Heart right ventricle (tissue), 16 donors: Measurements from ENCODE around the gene SERTAD2. TPM values are rescaled to one million over a fixed set of nuclear protein-coding genes. Genes with fewer than 3 reads are reported as not detected.

Source experiments
- ATAC-seq, 8 donors: fragments of 200-7000 bp; cut with Tn5 transposase; one replicate each; pipeline ENCODE4 v1.9.1; 2020; ENCODE audit warnings: mild to moderate bottlenecking in 8 of 8, moderate library complexity in 8 of 8, moderate number of reproducible peaks in 1 of 8
- DNase-seq, 2 donors: peaks; one replicate each; pipeline ENCODE4 v3.0.0-alpha.2; 2020
- H3K27ac ChIP-seq, 10 donors: fragments of 200-600 bp; sonication (generic) in 2 of 10; one replicate each; pipeline versions ENCODE4 v1.5.0 to v1.8.0; 2020 to 2022; ENCODE audit warnings: mild to moderate bottlenecking in 3 of 10
- H3K27me3 ChIP-seq, 7 donors: fragments of 200-600 bp; one replicate each; pipeline ENCODE4 v1.8.0; 2021 to 2022; ENCODE audit warnings: mild to moderate bottlenecking in 2 of 7
- H3K36me3 ChIP-seq, 9 donors: fragments of 200-600 bp; sonication (generic) in 1 of 9; one replicate each; pipeline versions ENCODE4 v1.5.0 to v1.8.0; 2020 to 2022; ENCODE audit warnings: mild to moderate bottlenecking in 2 of 9
- H3K4me1 ChIP-seq, 9 donors: fragments of 200-600 bp; sonication (generic) in 1 of 9; one replicate each; pipeline versions ENCODE4 v1.5.0 to v1.8.0; 2020 to 2022; ENCODE audit warnings: mild to moderate bottlenecking in 4 of 9
- H3K4me3 ChIP-seq, 10 donors: fragments of 200-600 bp; sonication (generic) in 2 of 10; one replicate each; pipeline versions ENCODE4 v1.5.0 to v1.8.0; 2020 to 2022; ENCODE audit warnings: mild to moderate bottlenecking in 7 of 10, moderate library complexity in 2 of 10
- H3K9me3 ChIP-seq, 11 donors: fragments of 200-600 bp in 10 of 11; sonication (generic) in 2 of 11; one replicate each; pipeline versions ENCODE4 v1.5.0 to v1.8.0; 2013 to 2022; ENCODE audit warnings: mild to moderate bottlenecking in 2 of 11, control low read depth in 1 of 11, moderate library complexity in 1 of 11
- CTCF ChIP-seq, 9 donors: fragments of 200-600 bp; sonication (generic) in 2 of 9; IDR thresholded peaks; one replicate each; pipeline versions ENCODE4 v1.5.0 to v1.8.0; 2021 to 2022; ENCODE audit warnings: antibody characterized with exemption in 9 of 9, mild to moderate bottlenecking in 5 of 9, moderate library complexity in 1 of 9
- WGBS, 2 donors: extraction: QIAGEN DNeasy Blood & Tissue Kit; methylation state at CpG; one replicate each; pipeline ENCODE4 v1.1.7; 2013; ENCODE audit warnings: inconsistent platforms in 1 of 2; 5-methylcytosine and 5-hydroxymethylcytosine counted together
- intact Hi-C, 10 donors: fragments of 100-400 bp; cut with DNase I; formaldehyde crosslinking; loops; one replicate each; pipeline versions ENCODE4 v1.11.1 to v1.14.2; 2022
- polyA plus RNA-seq, 2 donors: library from polyadenylated mRNA; stranded (reverse); fragments of 200-250 nt; gene quantifications; one replicate each; pipeline ENCODE4 v1.2.3, GENCODE V29; 2013
- total RNA-seq, 10 donors: library from RNA; stranded (reverse); fragmentation: NEBNext Ultra II Directional in 3 of 10; extraction: Animal tissue kit (Norgen Biotek cat#: 25700) in 3 of 10; gene quantifications; one replicate each; pipeline versions ENCODE4 v1.2.1 to v1.2.4, GENCODE V29; 2021 to 2023
- donor health status: Arrhythmogenic right ventricular cardiomyopathy.
- donor health status: ischemic (EF 13 %, LVEDD 7.1; RV severe dilation, severe dysfunction).
- donor health status: healthy with polysubstance abuse.
- donor health status: DM: no; HTN: yes; CAD: no.
- donor health status: DM: no; HTN: no; CAD: no.
- donor health status: ischemic (EF 25% LVEDD 6.9; RV normal size, moderate dysfunction).
- donor health status: ischemic (EF 25% LVEDD 5.7; RV mildly dilated, moderate dysfunction).
- donor health status: healthy.
- donor health status: DM: yes; HTN: yes; CAD: no.
- donor health status: Ischemic cardiomyopathy.
- donor health status: ischemic (EF 35%, LVEDD 5.7; RV mildly dilated, moderate dysfunction).
- donor health status: nonischemic (EF 11% LVEDD 7.7; RV severe dilation, severe dysfunction).
- donor health status: DM: yes; HTN: yes; CAD: no.
- donor health status: PGD.
- donor health status: ischemic (EF 29% LVEDD 5.4; RV normal size, mild dysfunction).
- donor health status: nonischemic (EF 23%, LVEDD 6.1; RV moderate dilation, normal function).

SERTAD2 gene
- total and polyA plus RNA-seq, 12 donors: 5.6 to 20.9 (median 16.0) TPM

GRCh38 chr2:64685430-64685829, 31.7 kb upstream of the SERTAD2 start:
- H3K27me3 ChIP-seq: no peaks in the 10 kb centered on the region
- WGBS, 2 donors: 77 to 79% methylated on average over 1 of the region's 1 CpG
- ATAC-seq (no peak), DNase-seq (no peak)
- no peaks in the 10 kb centered on the region for H3K36me3 ChIP-seq
- intact Hi-C loops: no loop called here
- no peak overlapping the region for H3K4me3 ChIP-seq
- no peak overlapping the region for H3K27ac ChIP-seq
- H3K9me3 ChIP-seq: no peaks in the 10 kb centered on the region
- H3K4me1 ChIP-seq: no peaks in the 10 kb centered on the region
- TF ChIP-seq CTCF (IDR thresholded peaks at IDR 0.05): no peak

DNA sequence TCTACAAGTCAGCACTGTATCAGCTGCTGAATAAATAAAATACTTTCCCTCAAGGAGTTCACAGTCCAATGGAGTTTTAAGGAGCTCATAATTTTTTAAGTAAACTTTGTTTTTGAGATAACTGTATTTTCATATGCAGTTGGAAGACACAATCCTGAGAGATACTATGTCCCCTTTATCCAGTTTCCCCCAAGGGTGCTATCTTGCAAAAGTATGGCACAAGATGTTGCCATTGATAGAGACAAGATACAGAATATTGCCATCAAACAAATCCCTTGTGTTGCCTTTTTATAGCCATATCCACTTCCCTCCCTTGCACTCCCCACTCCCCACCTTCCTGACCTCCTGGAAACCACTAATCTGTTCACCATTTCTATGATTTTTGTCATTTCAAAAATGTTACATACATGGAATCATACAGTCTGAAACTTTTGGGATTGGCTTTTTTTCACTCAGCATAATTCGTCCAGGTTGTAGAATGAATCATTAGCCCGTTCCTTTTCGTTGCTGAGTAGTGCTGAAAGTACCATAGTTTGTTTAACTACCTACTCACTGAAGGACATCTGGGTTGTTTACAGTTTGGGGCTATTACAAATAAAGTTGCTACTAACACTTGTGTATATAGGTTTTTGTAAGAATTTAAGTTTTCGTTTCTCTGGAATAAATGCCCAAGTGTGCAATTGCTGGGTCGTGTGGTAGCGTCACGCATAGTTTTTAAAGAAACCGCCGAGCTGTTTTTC, 30.2 kb upstream of the SERTAD2 start:
- 96% methylated on average over 9 of the region's 9 CpGs for WGBS, 2 donors
- DNase-seq (no peak), ATAC-seq (no peak)
- peaks cover 0 to 12% (median 0%) of the 10 kb centered on the region in 9 donors for H3K4me1 ChIP-seq
- no peak for TF ChIP-seq CTCF (IDR thresholded peaks at IDR 0.05)
- no peaks in the 10 kb centered on the region for H3K36me3 ChIP-seq
- H3K4me3 ChIP-seq: no peak overlapping the region
- intact Hi-C loops: no loop called here
- no peaks in the 10 kb centered on the region for H3K27me3 ChIP-seq
- no peak overlapping the region for H3K27ac ChIP-seq
- H3K9me3 ChIP-seq: no peaks in the 10 kb centered on the region

DNA sequence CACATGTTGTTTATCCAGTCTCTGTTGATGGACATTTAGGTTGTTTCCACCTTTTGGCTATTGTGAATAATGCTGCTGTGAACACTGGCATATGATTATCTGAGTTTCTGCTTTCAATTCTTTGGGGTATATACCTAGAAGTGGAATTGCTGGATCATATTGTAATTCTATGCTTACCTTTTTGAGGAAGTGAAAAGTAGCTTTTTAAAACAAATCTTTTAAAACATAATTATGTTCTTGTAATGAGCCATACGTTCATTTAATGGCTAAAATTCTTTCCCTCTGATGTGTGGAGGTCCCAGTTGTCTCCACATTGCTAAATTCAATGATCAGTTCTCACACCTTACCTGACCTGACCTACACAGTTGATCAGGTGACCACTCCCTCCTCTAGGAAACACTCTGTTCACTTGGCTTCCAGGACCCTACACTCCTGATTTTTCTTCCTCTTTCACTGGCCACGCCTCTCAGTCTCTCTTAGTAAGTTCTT, 27.8 kb upstream of the SERTAD2 start:
- intact Hi-C loops: no loop called here
- H3K4me1 ChIP-seq: peaks cover 0 to 12% (median 0%) of the 10 kb centered on the region in 9 donors
- H3K4me3 ChIP-seq: no peak overlapping the region
- DNase-seq: no peak
- TF ChIP-seq CTCF (IDR thresholded peaks at IDR 0.05): no peak
- H3K36me3 ChIP-seq: no peaks in the 10 kb centered on the region
- H3K27ac ChIP-seq: no peak overlapping the region
- no peaks in the 10 kb centered on the region for H3K27me3 ChIP-seq
- 89 to 94% methylated on average over 2 of the region's 2 CpGs for WGBS, 2 donors
- no peaks in the 10 kb centered on the region for H3K9me3 ChIP-seq
- no peak for ATAC-seq

DNA sequence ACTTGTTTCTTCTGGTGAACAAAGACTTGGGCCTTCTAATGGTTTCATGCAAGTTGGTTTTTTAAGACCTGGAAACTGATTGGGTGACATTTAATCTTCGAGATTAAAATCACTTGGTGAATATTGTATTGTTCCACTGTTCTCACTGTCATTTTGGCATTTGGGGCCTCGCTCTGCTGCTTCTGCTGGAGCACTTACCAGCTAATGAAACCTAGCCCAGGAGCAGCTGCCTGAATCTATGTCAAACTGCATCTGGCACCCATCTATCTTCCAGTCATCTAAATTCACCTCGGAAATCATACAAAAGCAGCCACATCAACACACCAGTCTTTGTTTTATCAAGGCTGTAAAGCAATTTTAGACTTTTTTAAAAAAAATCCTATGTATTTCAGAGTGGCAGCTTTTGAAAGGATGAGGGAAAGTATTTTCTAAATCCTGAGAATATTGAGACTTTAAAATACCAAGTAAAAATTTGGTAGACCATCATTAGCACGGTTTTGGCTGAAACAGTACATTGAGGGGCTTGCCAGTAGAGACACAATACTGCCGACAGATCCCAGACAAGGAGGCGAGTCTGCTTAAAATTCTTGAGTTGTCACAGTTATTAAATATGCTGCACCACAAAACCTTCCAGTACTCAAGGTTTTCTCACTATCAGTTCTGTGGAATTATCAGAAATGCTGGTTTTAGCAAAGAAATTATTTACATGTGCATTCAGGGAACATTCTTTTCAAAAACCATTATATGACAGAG, 26.1 kb upstream of the SERTAD2 start:
- TF ChIP-seq CTCF (IDR thresholded peaks at IDR 0.05): no peak

More for the DNA sequence above, 26.1 kb upstream of the SERTAD2 start:
- Histone ChIP-seq H3K4me3 (no peak overlapping the region), H3K9me3 (no peaks in the 10 kb centered on the region), H3K36me3 (no peaks in the 10 kb centered on the region), H3K4me1 (peaks cover 0 to 12% (median 0%) of the 10 kb centered on the region in 9 donors), H3K27ac (peak overlapping the region in 1 of 10 donors; percentile 1), H3K27me3 (no peaks in the 10 kb centered on the region)
- ATAC-seq (no peak), DNase-seq (no peak)
- WGBS, 2 donors: 78 to 80% methylated on average over 6 of the region's 6 CpGs
- intact Hi-C loops: loop anchor here in 2 of 10 donors (10.0 kb wide), 1 partner anchor 45 kb away; no protein-coding TSS in a partner anchor
